Cardiac muscle cell (in vitro differentiated cells and primary cell): ENCODE data around the gene GOLGA6C. TPM values are rescaled to one million over a fixed set of nuclear protein-coding genes. Genes with fewer than 3 reads are reported as not detected.
A peak's percentile ranks its signal among the peaks of the same experiment; 100 is the strongest.
"Not testable (repeated sequence)": the region's sequence is repeated elsewhere in the genome, so short reads cannot be mapped to it uniquely, and the experiment has no call there.

Experiments used
- DNase-seq, 2 donors: peaks; one replicate each; pipeline versions ENCODE4 v3.0.0 to v3.0.0-alpha.2; 2010 to 2017; ENCODE audit warnings: low read depth in 1 of 2, low spot score in 1 of 2
- H3K27ac ChIP-seq: fragments of 200-600 bp; sonication (generic); 2 replicates; pipeline ENCODE4 v1.5.1; 2016
- H3K27me3 ChIP-seq: fragments of 200-600 bp; sonication (generic); 2 replicates; pipeline ENCODE4 v1.6.0; 2016; ENCODE audit warnings: control low read depth
- H3K36me3 ChIP-seq: fragments of 200-600 bp; sonication (generic); 2 replicates; pipeline ENCODE4 v1.5.1; 2016; ENCODE audit warnings: control low read depth
- H3K4me1 ChIP-seq: fragments of 200-600 bp; sonication (generic); 2 replicates; pipeline ENCODE4 v1.8.1; 2017; ENCODE audit warnings: low read depth, mild to moderate bottlenecking, mixed run types
- H3K4me3 ChIP-seq: fragments of 200-600 bp; sonication (generic); 2 replicates; pipeline ENCODE4 v1.5.1; 2016; ENCODE audit warnings: mild to moderate bottlenecking
- H3K9me3 ChIP-seq: fragments of 200-600 bp; sonication (generic); 2 replicates; pipeline ENCODE4 v1.5.1; 2017; ENCODE audit warnings: low read depth, mild to moderate bottlenecking, control low read depth
- CTCF ChIP-seq: IDR thresholded peaks from 2 replicates; pipeline ENCODE4 v1.5.1; 2012; ENCODE audit warnings: low read depth, mild to moderate bottlenecking, low read length
- polyA plus RNA-seq: library from polyadenylated mRNA; unstranded; fragments of >200 nt; fragmentation: Nextera tagmentation; extraction: Ambion mirVana; gene quantifications from 2 replicates; pipeline ENCODE4 v1.2.1, GENCODE V29; 2016
- total RNA-seq: library from RNA; depleted of rRNA; stranded (reverse); fragments of >200 nt; gene quantifications from 2 replicates; pipeline ENCODE4 v1.2.3, GENCODE V29; 2016

GOLGA6C gene
- total and polyA plus RNA-seq, 2 experiments from 2014 or later = 0.09 TPM; not detected in 1

GRCh38 chr15:75249726-75250125, 8.4 kb upstream of the GOLGA6C start:
- Histone ChIP-seq H3K36me3 (no peaks in the 10 kb centered on the region), H3K4me1 (no peaks in the 10 kb centered on the region), H3K27me3 (no peaks in the 10 kb centered on the region), H3K9me3 (no peaks in the 10 kb centered on the region), H3K27ac (no peak overlapping the region), H3K4me3 (no peak overlapping the region)
- no peak for TF ChIP-seq CTCF
- DNase-seq = no peak

- not testable (repeated sequence) for H3K4me1 ChIP-seq, H3K4me3 ChIP-seq, H3K9me3 ChIP-seq, H3K27me3 ChIP-seq, H3K27ac ChIP-seq, DNase-seq, H3K36me3 ChIP-seq
Observed at GRCh38 chr15:75251343-75251742, 6.8 kb upstream of the GOLGA6C start.

GRCh38 chr15:75252285-75252684, 5.8 kb upstream of the GOLGA6C start:
- DNase-seq, H3K4me3 ChIP-seq, H3K9me3 ChIP-seq, H3K4me1 ChIP-seq, H3K27ac ChIP-seq, H3K36me3 ChIP-seq, H3K27me3 ChIP-seq: not testable (repeated sequence)

GRCh38 chr15:75258620-75259343, 648 bp downstream of the GOLGA6C start:
- not testable (repeated sequence) for H3K27ac ChIP-seq, DNase-seq, H3K27me3 ChIP-seq, H3K4me1 ChIP-seq, H3K36me3 ChIP-seq, H3K9me3 ChIP-seq, H3K4me3 ChIP-seq

GRCh38 chr15:75259873-75260272, 1.7 kb downstream of the GOLGA6C start:
- H3K4me3 ChIP-seq, H3K9me3 ChIP-seq, H3K4me1 ChIP-seq, H3K27ac ChIP-seq, H3K36me3 ChIP-seq, DNase-seq, H3K27me3 ChIP-seq: not testable (repeated sequence)

- H3K9me3 ChIP-seq, H3K27me3 ChIP-seq, H3K4me3 ChIP-seq, H3K36me3 ChIP-seq, H3K27ac ChIP-seq, DNase-seq, H3K4me1 ChIP-seq: not testable (repeated sequence)
Observed at GRCh38 chr15:75273751-75274359, 15.7 kb downstream of the GOLGA6C start.

GRCh38 chr15:75274509-75275107, 16.5 kb downstream of the GOLGA6C start:
- not testable (repeated sequence) for H3K4me1 ChIP-seq, H3K27me3 ChIP-seq, H3K36me3 ChIP-seq, H3K27ac ChIP-seq, H3K9me3 ChIP-seq, H3K4me3 ChIP-seq
- DNase-seq = peak; percentile 26 to 42
- TF ChIP-seq CTCF = peak; percentile 43

- not testable (repeated sequence) for DNase-seq, H3K4me1 ChIP-seq, H3K4me3 ChIP-seq, H3K36me3 ChIP-seq, H3K27ac ChIP-seq, H3K9me3 ChIP-seq, H3K27me3 ChIP-seq
Observed at GRCh38 chr15:75275617-75276016, 17.5 kb downstream of the GOLGA6C start.

GRCh38 chr15:75278497-75278896, 20.4 kb downstream of the GOLGA6C start:
- not testable (repeated sequence) for H3K36me3 ChIP-seq, H3K9me3 ChIP-seq, H3K27me3 ChIP-seq, DNase-seq, H3K4me1 ChIP-seq, H3K4me3 ChIP-seq, H3K27ac ChIP-seq

GRCh38 chr15:75282572-75282971, 24.4 kb downstream of the GOLGA6C start, which contains the start of gene GOLGA6D:
GOLGA6D (plus strand) TSS chr15:75282835; CDS start chr15:75282876, 41 bp downstream.
- not testable (repeated sequence) for H3K4me3 ChIP-seq, H3K27ac ChIP-seq, H3K4me1 ChIP-seq, DNase-seq, H3K9me3 ChIP-seq, H3K36me3 ChIP-seq, H3K27me3 ChIP-seq

- not testable (repeated sequence) for H3K4me1 ChIP-seq, H3K4me3 ChIP-seq, H3K9me3 ChIP-seq
Observed at GRCh38 chr15:75284152-75284551, 26.0 kb downstream of the GOLGA6C start.

GRCh38 chr15:75293660-75294059, 35.5 kb downstream of the GOLGA6C start:
- not testable (repeated sequence) for H3K27me3 ChIP-seq, H3K36me3 ChIP-seq, H3K9me3 ChIP-seq, H3K27ac ChIP-seq, H3K4me1 ChIP-seq, DNase-seq, H3K4me3 ChIP-seq

More at GRCh38 chr15:75284152-75284551, 26.0 kb downstream of the GOLGA6C start:
- H3K27ac ChIP-seq, H3K36me3 ChIP-seq, H3K27me3 ChIP-seq, DNase-seq: not testable (repeated sequence)
